ENCODE data around the gene CC2D1A. TPM values are rescaled to one million over a fixed set of nuclear protein-coding genes. Genes with fewer than 3 reads are reported as not detected.
"Not testable (repeated sequence)": the region's sequence is repeated elsewhere in the genome, so short reads cannot be mapped to it uniquely, and the experiment has no call there.

CC2D1A gene
- total RNA-seq, 3 donors from 2014 or later = 16.6 to 50.1 (median 43.6) TPM

DNA sequence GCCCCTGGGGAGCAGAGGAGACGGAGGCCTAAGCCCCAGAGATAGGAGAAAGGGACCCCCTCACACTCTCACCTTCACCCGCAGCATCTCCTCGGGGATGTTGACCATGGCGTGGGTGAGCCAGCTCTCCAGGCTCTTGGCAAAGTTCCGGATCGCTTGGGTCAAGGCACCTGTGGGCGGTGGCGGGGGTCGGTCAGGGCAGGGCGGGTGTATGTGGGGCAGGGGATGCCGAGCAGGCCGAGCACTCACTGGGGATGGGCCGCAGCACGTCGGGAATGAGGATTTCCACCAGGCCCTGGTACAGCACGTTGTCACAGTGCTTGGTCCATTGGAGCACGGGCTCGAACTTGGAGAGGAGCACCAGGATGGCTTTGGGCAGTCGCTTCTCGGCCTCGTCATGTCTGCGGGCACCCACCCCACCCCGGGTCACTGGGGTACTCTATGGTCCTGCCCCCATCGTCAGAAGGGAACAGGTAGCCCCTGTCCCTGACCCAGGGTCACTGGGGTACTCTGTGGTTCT lies 59.4 kb downstream of the CC2D1A start:
- TF ChIP-seq, protein P1, sequence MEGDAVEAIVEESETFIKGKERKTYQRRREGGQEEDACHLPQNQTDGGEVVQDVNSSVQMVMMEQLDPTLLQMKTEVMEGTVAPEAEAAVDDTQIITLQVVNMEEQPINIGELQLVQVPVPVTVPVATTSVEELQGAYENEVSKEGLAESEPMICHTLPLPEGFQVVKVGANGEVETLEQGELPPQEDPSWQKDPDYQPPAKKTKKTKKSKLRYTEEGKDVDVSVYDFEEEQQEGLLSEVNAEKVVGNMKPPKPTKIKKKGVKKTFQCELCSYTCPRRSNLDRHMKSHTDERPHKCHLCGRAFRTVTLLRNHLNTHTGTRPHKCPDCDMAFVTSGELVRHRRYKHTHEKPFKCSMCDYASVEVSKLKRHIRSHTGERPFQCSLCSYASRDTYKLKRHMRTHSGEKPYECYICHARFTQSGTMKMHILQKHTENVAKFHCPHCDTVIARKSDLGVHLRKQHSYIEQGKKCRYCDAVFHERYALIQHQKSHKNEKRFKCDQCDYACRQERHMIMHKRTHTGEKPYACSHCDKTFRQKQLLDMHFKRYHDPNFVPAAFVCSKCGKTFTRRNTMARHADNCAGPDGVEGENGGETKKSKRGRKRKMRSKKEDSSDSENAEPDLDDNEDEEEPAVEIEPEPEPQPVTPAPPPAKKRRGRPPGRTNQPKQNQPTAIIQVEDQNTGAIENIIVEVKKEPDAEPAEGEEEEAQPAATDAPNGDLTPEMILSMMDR (IDR thresholded peaks at IDR 0.05) = no peak
- TF ChIP-seq POLR2A (IDR thresholded peaks at IDR 0.05) (no peak), POLR2AphosphoS5 (IDR thresholded peaks at IDR 0.05) (no peak)
- intact Hi-C loops (cut with DNase I; ENCODE audit: low total_unique reads) = no loop called here
- H3K36me3 ChIP-seq = peaks cover 16% of the 10 kb centered on the region
- no peak overlapping the region for H3K4me3 ChIP-seq
- no peak overlapping the region for H3K27ac ChIP-seq
- no peaks in the 10 kb centered on the region for H3K9me3 ChIP-seq
- no peaks in the 10 kb centered on the region for H3K4me1 ChIP-seq
- DNase-seq (ENCODE audit: low spot score in 2 of 2) = no peak
- no peaks in the 10 kb centered on the region for H3K27me3 ChIP-seq

DNA sequence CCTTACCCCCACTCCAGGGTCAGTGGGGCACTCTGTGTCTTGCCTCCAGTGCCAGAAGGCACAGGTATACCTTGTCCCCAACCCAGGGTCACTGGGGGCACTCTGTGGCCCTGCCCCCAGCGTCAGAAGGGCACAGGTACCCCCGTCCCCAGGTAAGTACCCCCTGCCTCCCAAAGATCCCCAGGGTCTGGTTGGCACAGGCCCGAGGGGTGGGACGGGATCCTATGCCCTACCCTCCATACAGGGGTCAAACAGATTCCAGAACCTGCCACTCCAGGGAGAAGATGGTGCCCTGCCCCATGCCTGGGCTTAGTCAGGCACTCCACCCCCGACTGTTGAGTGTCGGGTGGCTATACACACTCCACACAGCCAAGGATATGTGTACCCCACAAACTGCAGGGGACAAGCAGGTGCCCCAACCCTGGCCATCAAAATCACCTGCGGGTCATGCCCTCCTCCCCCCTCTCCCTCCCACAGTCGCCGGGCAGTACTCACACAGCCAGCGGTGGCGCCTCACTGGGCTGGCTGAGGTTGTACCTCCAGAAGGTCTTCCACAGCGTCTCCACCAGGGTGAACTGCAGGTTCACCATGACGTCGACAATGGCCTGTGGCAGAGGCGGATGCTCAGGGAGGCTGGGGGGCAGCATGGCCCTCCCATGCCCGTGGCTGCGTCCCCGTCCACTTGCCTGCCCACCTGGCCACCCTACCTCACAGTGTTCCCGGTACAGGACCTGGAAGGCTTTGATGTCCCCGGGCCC lies 60.1 kb downstream of the CC2D1A start:
- no peak for DNase-seq (ENCODE audit: low spot score in 2 of 2)
- no peaks in the 10 kb centered on the region for H3K9me3 ChIP-seq
- intact Hi-C loops (cut with DNase I; ENCODE audit: low total_unique reads) = no loop called here
- H3K27ac ChIP-seq = no peak overlapping the region
- peaks cover 16% of the 10 kb centered on the region for H3K36me3 ChIP-seq
- no peaks in the 10 kb centered on the region for H3K4me1 ChIP-seq
- TF ChIP-seq, protein P1 (IDR thresholded peaks at IDR 0.05) = no peak
- no peak for TF ChIP-seq POLR2AphosphoS5 (IDR thresholded peaks at IDR 0.05)
- TF ChIP-seq POLR2A (IDR thresholded peaks at IDR 0.05) = no peak
- H3K27me3 ChIP-seq = no peaks in the 10 kb centered on the region
- no peak overlapping the region for H3K4me3 ChIP-seq

DNA sequence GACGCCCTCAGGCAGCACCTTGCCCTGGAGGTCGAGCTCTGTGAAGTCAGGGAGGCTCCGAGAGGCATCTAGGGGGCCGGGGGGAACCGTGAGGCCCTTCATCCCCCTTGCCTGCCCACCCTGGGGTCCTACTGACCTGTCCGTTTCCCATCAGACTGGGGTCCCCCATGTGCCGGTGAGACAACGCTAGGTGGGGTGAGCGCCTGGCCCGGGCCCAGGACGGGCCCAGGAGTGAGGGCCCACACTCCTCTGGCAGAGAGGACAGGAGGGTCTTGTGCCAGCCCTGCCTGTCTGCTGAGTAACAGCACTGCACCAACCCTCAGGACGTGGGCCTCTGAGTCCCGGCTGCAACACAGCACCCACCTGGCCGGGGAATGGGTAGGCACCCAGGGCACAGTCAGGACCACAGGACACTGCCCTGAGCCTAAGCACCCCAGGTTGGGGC lies 60.7 kb downstream of the CC2D1A start:
- Histone ChIP-seq H3K36me3 (peaks cover 16% of the 10 kb centered on the region), H3K27me3 (no peaks in the 10 kb centered on the region)

DNA sequence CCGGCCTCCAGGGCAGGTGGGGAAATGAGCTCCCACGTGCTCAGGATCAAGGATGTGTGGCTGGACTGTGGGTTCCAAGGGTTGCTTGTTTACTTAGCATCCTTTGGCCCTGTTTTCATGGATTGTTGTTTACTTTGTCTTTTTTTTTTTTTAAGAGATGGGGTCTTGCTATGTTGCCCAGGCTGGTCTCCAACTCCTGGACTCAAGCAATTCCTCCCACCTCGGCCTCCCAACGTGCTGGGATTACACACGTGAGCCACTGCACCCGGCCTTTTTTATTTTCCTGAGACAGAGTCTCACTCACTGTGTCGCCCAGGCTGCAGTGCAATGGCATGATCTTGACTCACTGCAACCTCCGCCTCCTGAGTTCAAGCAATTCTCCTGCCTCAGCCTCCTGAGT lies 61.2 kb downstream of the CC2D1A start:
- H3K4me3 ChIP-seq; H3K27ac ChIP-seq; intact Hi-C loops (cut with DNase I; ENCODE audit: low total_unique reads): not testable (repeated sequence)

More for the DNA sequence above, 60.7 kb downstream of the CC2D1A start:
- Histone ChIP-seq H3K9me3 (no peaks in the 10 kb centered on the region), H3K4me1 (no peaks in the 10 kb centered on the region), H3K4me3 (no peak overlapping the region), H3K27ac (no peak overlapping the region)
- intact Hi-C loops (cut with DNase I; ENCODE audit: low total_unique reads) = no loop called here
- DNase-seq (ENCODE audit: low spot score in 2 of 2) = no peak
- TF ChIP-seq POLR2AphosphoS5 (IDR thresholded peaks at IDR 0.05) = no peak
- no peak for TF ChIP-seq POLR2A (IDR thresholded peaks at IDR 0.05)
- TF ChIP-seq, protein P1 (IDR thresholded peaks at IDR 0.05) = no peak

DNA sequence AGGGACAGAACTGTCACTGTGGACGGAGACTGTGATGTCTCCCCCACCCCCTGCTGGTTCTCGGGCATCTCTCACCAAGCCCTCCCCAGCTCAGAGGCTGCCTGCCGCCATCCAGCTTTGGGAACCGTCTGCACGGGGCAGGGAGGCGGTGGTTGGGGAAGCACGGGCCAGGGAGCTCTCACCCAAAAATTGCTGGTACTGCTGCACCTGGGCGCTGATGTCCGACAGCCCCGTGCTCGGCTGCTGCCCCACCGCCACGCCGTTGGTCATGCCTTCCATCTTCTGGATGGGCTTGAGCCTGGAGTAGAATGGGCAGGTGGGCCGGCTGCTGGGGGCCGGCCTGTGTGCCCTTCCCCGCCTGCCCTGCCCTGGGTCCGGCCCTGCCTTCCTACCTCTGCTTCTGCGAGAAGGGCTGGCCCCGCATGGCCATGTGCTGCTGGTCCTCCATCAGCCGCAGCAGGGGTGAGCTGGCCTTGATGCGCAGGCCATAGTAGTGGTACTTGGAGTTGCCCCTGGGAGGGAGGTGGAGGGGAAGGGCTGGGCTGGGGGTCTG lies 62.5 kb downstream of the CC2D1A start:
- no peaks in the 10 kb centered on the region for H3K27me3 ChIP-seq
- no peak for TF ChIP-seq POLR2A (IDR thresholded peaks at IDR 0.05)
- TF ChIP-seq, protein P1 (IDR thresholded peaks at IDR 0.05) = no peak
- TF ChIP-seq POLR2AphosphoS5 (IDR thresholded peaks at IDR 0.05) = no peak
- H3K4me3 ChIP-seq = no peak overlapping the region
- H3K36me3 ChIP-seq = peaks cover 16% of the 10 kb centered on the region
- no peaks in the 10 kb centered on the region for H3K9me3 ChIP-seq
- no peaks in the 10 kb centered on the region for H3K4me1 ChIP-seq
- intact Hi-C loops (cut with DNase I; ENCODE audit: low total_unique reads) = no loop called here
- H3K27ac ChIP-seq = no peak overlapping the region
- no peak for DNase-seq (ENCODE audit: low spot score in 2 of 2)

More for the DNA sequence above, 61.2 kb downstream of the CC2D1A start:
- peaks cover 16% of the 10 kb centered on the region for H3K36me3 ChIP-seq
- not testable (repeated sequence) for H3K27me3 ChIP-seq; H3K4me1 ChIP-seq; H3K9me3 ChIP-seq; DNase-seq (ENCODE audit: low spot score in 2 of 2)
